Lower leg skin (tissue), 4 donors: ENCODE data around the gene IBA57. TPM values are rescaled to one million over a fixed set of nuclear protein-coding genes. Genes with fewer than 3 reads are reported as not detected.
A peak's percentile ranks its signal among the peaks of the same experiment; 100 is the strongest.

Source experiments
- DNase-seq, 2 donors: peaks; one replicate each; pipeline ENCODE4 v3.0.0-alpha.2; 2019; ENCODE audit warnings: low spot score in 2 of 2
- H3K4me3 ChIP-seq: fragments of 200-600 bp; sonication (generic); 2 replicates; pipeline ENCODE4 v1.5.1; 2017; ENCODE audit warnings: mild to moderate bottlenecking, low read depth; ENCODE audit not compliant: poor library complexity, severe bottlenecking
- POLR2A ChIP-seq, 2 donors: fragments of 450-650 bp; IDR thresholded peaks; one replicate each; pipeline ENCODE4 v1.6.1; 2016 to 2017; ENCODE audit warnings: antibody characterized with exemption in 2 of 2, mild to moderate bottlenecking in 1 of 2, moderate library complexity in 1 of 2
- WGBS, 2 donors: methylation state at CpG; one replicate each; pipeline ENCODE4 v1.1.5; 2018; 5-methylcytosine and 5-hydroxymethylcytosine counted together
- intact Hi-C: fragments of 100-400 bp; cut with DNase I; formaldehyde crosslinking; loops from one replicate; pipeline ENCODE4 v1.15.0; 2023; ENCODE audit warnings: low total_unique reads
- total RNA-seq, 4 donors: library from RNA; depleted of rRNA; stranded (reverse); fragments of >200 nt; gene quantifications; one replicate each; pipeline ENCODE4 v1.1.0, GENCODE V29; 2016
- TF ChIP-seq, protein P1 (sequence below), 3 donors: fragments of 450-650 bp; IDR thresholded peaks; one replicate each; pipeline ENCODE4 v1.5.1; 2016; ENCODE audit warnings: antibody characterized with exemption in 3 of 3, mild to moderate bottlenecking in 3 of 3, moderate library complexity in 2 of 3

IBA57 gene
- total RNA-seq, 4 donors from 2014 or later = 9.4 to 16.0 (median 12.6) TPM

DNA sequence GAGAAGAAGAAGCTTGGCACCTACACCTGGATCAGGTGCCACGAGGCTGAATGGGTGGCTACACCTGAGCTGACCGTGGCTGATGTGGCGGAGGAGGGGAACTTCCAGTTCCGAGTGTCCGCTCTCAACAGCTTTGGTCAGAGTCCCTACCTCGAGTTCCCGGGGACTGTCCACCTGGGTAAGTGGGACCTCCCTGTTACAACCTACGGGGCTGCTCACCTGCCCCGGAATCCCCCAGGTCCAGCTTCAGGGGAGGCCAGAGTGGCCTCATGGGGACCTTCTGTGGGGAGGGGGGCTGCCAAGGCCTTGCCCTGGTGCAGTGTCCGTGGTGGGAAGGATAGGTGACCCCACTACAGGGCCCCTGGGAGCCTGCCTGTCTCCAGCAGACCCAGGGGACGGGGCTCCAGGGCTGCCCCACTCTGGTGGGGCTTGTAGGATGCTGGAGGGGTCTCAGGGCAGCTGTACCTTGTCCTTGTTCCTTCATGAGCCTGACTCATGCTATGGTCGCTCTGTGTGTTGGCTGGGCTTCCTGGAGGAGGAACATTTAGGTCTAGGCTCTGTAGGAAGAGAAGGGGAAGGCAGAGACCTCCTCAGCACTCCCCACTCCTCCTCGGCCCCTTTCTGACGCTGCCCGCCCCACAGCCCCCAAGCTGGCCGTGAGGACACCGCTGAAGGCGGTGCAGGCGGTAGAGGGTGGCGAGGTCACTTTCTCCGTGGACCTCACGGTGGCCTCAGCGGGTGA is 49.5 kb downstream of the IBA57 start:
- DNase-seq = peak in 1 of 2 donors; percentile 71
- WGBS, 2 donors = 92 to 94% methylated on average over 15 to 23 of the region's 23 CpGs

GRCh38 chr1:228215663-228216116 is 50.1 kb downstream of the IBA57 start:
- peak in 1 of 2 donors; percentile 80 for DNase-seq
- no peak overlapping the region for H3K4me3 ChIP-seq
- intact Hi-C loops = no loop called here
- WGBS, 2 donors = 91 to 98% methylated on average over 4 to 11 of the region's 13 CpGs
- no peak for TF ChIP-seq POLR2A (IDR thresholded peaks at IDR 0.05)
- TF ChIP-seq, protein P1, sequence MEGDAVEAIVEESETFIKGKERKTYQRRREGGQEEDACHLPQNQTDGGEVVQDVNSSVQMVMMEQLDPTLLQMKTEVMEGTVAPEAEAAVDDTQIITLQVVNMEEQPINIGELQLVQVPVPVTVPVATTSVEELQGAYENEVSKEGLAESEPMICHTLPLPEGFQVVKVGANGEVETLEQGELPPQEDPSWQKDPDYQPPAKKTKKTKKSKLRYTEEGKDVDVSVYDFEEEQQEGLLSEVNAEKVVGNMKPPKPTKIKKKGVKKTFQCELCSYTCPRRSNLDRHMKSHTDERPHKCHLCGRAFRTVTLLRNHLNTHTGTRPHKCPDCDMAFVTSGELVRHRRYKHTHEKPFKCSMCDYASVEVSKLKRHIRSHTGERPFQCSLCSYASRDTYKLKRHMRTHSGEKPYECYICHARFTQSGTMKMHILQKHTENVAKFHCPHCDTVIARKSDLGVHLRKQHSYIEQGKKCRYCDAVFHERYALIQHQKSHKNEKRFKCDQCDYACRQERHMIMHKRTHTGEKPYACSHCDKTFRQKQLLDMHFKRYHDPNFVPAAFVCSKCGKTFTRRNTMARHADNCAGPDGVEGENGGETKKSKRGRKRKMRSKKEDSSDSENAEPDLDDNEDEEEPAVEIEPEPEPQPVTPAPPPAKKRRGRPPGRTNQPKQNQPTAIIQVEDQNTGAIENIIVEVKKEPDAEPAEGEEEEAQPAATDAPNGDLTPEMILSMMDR (IDR thresholded peaks at IDR 0.05) = no peak

More for the DNA sequence above, 49.5 kb downstream of the IBA57 start:
- intact Hi-C loops = no loop called here
- no peak overlapping the region for H3K4me3 ChIP-seq
- no peak for TF ChIP-seq POLR2A (IDR thresholded peaks at IDR 0.05)
- TF ChIP-seq, protein P1 (IDR thresholded peaks at IDR 0.05) = no peak

DNA sequence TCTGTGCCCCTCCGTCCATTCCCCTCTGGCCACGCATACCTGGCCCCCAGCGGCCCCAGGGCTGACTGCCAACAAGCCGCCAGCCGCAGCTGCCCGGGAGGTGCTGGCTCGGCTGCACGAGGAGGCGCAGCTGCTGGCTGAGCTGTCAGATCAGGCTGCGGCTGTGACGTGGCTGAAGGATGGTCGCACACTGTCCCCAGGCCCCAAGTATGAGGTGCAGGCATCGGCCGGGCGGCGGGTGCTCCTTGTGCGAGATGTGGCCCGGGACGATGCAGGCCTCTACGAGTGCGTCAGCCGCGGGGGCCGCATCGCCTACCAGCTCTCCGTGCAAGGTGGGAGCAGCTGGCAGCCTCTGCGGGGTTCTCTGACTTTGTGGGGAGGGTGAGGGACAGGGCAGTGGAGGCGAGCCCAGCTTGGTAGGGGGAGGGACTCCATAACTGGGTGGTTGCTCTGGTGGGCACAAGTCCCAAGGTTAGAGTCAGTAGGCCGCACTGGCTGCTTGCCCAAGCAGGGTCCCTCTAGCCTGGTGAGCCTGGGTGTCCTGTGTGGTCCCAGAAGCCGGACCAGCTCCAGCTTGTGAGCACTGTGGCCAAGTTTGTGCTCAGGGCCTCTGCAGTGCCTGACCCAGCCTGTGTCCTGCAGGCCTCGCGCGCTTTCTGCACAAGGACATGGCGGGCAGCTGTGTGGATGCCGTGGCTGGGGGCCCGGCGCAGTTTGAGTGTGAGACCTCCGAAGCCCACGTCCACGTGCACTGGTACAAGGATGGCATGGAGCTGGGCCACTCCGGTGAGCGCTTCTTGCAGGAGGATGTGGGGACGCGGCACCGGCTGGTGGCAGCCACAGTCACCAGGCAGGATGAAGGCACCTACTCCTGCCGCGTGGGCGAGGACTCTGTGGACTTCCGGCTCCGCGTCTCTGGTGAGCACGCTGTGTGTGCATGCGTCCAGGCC is 51.0 kb downstream of the IBA57 start:
- intact Hi-C loops = no loop called here

GRCh38 chr1:228217551-228218344 is 52.1 kb downstream of the IBA57 start:
- peak in 1 of 2 donors; percentile 40 for DNase-seq
- no peak overlapping the region for H3K4me3 ChIP-seq
- 73 to 81% methylated on average over 14 of the region's 14 CpGs for WGBS, 2 donors
- intact Hi-C loops = no loop called here
- no peak for TF ChIP-seq POLR2A (IDR thresholded peaks at IDR 0.05)
- TF ChIP-seq, protein P1 (IDR thresholded peaks at IDR 0.05) = no peak

More for the DNA sequence above, 51.0 kb downstream of the IBA57 start:
- TF ChIP-seq POLR2A (IDR thresholded peaks at IDR 0.05) = no peak
- TF ChIP-seq, protein P1 (IDR thresholded peaks at IDR 0.05) = no peak
- H3K4me3 ChIP-seq = no peak overlapping the region
- DNase-seq = peak in 1 of 2 donors; percentile 84
- 89% methylated on average over 43 to 53 of the region's 53 CpGs for WGBS, 2 donors

GRCh38 chr1:228218513-228219244 is 53.1 kb downstream of the IBA57 start:
- no peak overlapping the region for H3K4me3 ChIP-seq
- intact Hi-C loops = no loop called here
- WGBS, 2 donors = 81 to 84% methylated on average over 14 of the region's 14 CpGs
- DNase-seq = peak in 1 of 2 donors; percentile 78
- TF ChIP-seq, protein P1 (IDR thresholded peaks at IDR 0.05) = no peak
- TF ChIP-seq POLR2A (IDR thresholded peaks at IDR 0.05) = no peak
